ENCODE data around the gene DCTD.

The DCTD gene

DNA sequence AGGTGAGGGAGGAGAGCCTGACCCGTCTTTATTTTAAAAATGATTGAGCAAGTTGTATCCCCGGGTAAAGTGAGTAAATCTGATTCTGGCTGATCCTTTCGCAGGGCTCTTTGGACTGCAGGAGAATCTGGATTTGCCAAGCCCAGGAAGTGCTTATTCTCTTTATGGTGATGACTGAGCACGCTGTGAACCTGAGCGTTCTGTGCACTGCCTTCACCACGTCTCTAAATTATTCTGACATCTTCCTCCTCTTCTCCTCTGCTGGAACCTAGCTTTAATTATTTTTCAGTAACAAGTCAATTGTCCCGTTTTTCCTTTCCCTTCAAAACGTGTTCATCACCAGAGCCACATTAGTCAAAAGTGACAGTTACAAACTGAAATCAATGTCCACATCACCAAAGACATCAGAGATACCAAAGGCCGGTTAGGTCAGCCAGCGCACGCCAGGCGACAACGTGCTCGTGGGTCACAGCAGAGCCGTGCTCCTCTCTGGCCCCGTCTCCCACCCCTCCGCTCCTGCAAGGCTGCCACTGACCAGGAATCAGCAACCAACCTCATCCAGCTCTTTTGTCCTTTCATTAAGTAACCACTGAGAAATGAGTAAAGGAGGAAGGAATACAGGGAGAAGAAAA lies 74.3 kb downstream of the DCTD start:
- DNase-seq (ENCODE audit: low read depth in 1 of 2, low spot score in 1 of 2): no peak

DNA sequence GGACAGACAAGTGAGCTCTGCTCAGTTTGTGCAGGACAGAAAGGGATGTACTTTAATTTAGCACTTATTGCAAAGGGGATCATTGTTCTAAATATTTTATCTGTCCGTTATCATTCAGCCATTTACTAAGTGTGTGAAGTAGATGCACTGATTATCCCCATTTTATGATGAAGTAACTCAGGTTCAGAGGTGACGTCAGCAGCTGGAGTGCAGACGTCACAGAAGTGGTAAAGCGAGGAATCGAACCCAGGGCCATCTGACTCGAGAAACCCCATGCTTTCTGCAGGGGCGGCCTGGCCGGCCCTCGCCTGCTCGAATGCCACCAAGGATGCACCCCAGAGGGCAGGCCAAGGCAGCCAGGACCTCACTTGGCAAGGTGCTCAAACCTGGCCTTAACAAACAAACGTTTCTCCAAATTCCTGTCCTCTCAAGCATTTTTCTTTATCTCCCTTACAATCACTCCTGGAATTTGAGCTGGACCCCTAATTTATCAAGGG lies 75.0 kb downstream of the DCTD start:
- no peak for DNase-seq (ENCODE audit: low read depth in 1 of 2, low spot score in 1 of 2)

DNA sequence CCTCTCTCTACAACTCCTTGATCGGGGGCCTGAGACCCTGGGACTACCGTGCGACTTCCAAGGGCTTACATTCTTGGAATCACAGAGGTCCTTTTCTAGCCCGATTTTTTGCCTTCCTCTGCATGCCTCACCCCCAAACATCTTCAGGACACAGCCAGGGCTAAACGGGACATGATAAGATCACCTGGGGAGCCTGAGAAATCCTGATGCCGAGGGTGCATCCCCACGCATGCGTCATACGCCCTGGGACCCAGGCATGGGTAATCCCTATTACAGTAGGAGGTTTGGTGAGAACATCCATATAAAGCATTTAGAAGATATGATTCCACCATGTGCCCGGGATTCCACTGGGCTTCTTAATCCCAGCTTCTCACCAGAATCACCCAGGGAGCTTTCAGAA lies 77.1 kb downstream of the DCTD start:
- DNase-seq (ENCODE audit: low read depth in 1 of 2, low spot score in 1 of 2): no peak
